Ascending aorta (tissue), 2 donors: Measurements from ENCODE around the gene GFRA1. TPM values are rescaled to one million over a fixed set of nuclear protein-coding genes. Genes with fewer than 3 reads are reported as not detected.

Source experiments
- DNase-seq, 2 donors: peaks; one replicate each; pipeline ENCODE4 v3.0.0-alpha.2; 2019; ENCODE audit warnings: low spot score in 2 of 2
- H3K27ac ChIP-seq, 2 donors: fragments of 200-600 bp; sonication (generic); one replicate each; pipeline ENCODE4 v1.5.1; 2016 to 2017; ENCODE audit warnings: mild to moderate bottlenecking in 1 of 2
- H3K27me3 ChIP-seq: fragments of 200-600 bp; sonication (generic); one replicate; pipeline ENCODE4 v1.5.1; 2017
- H3K36me3 ChIP-seq, 2 donors: fragments of 200-600 bp; sonication (generic); one replicate each; pipeline ENCODE4 v1.5.1; 2016
- H3K4me1 ChIP-seq, 2 donors: fragments of 200-600 bp; sonication (generic); one replicate each; pipeline ENCODE4 v1.5.1; 2016 to 2017; ENCODE audit warnings: mild to moderate bottlenecking in 1 of 2
- H3K4me3 ChIP-seq, 2 donors: fragments of 200-600 bp; sonication (generic); one replicate each; pipeline ENCODE4 v1.5.1; 2016 to 2017; ENCODE audit warnings: mild to moderate bottlenecking in 1 of 2
- H3K9me3 ChIP-seq, 2 donors: fragments of 200-600 bp; sonication (generic); one replicate each; pipeline ENCODE4 v1.5.1; 2016
- CTCF ChIP-seq, 3 experiments: fragments of 200-600 bp in 2 of 3; fragments of 450-650 bp in 1 of 3; sonication (generic) in 2 of 3; IDR thresholded peaks; one replicate each; pipeline ENCODE4 v1.5.1; 2016 to 2019; ENCODE audit warnings: antibody characterized with exemption in 3 of 3, mild to moderate bottlenecking in 1 of 3, moderate library complexity in 1 of 3
- intact Hi-C: fragments of 100-400 bp; cut with DNase I; formaldehyde crosslinking; loops from one replicate; pipeline ENCODE4 v1.15.1; 2023
- total RNA-seq: library from RNA; depleted of rRNA; stranded (reverse); fragments of >200 nt; gene quantifications from one replicate; pipeline ENCODE4 v1.1.0, GENCODE V29; 2016

The GFRA1 gene
- total RNA-seq, 1 donor from 2014 or later: 7.0 TPM

DNA sequence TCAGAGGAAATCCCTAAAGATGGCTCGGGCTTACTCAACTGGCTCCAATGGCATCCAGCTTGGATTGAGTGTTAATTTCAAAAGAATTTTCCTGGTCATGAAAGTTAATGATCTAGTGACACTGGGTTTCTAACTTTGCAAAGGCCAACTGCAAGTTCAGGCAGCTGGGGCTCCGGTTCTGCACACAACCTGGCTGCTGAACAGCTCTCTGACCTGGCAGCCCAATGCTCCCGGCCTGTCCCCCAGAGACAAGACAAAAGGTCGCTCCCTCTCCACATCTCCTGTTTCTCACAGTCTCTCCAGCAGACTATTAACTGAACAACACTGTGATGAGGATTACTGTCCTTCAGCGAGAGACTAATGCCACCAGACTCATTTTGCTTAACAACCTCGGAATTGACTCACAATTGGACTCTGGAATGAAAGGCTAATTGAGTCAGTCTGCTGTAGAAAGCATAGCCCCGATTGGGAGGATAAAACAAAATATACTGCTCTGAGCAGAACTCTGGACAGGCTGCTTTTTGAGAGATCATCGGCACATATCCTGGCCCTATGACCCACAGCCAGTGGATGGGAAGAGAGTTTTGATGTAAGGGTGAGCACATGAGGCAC, 174.5 kb downstream of the GFRA1 start:
- intact Hi-C loops: no loop called here
- Histone ChIP-seq H3K27me3 (no peaks in the 10 kb centered on the region), H3K36me3 (no peaks in the 10 kb centered on the region), H3K27ac (no peak overlapping the region), H3K4me3 (no peak overlapping the region), H3K4me1 (no peaks in the 10 kb centered on the region), H3K9me3 (no peaks in the 10 kb centered on the region)
- DNase-seq: no peak
- no peak for TF ChIP-seq CTCF (IDR thresholded peaks at IDR 0.05)

- no peak for TF ChIP-seq CTCF (IDR thresholded peaks at IDR 0.05)
- Histone ChIP-seq H3K9me3 (no peaks in the 10 kb centered on the region), H3K4me1 (no peaks in the 10 kb centered on the region), H3K27me3 (no peaks in the 10 kb centered on the region), H3K27ac (no peak overlapping the region), H3K36me3 (no peaks in the 10 kb centered on the region), H3K4me3 (no peak overlapping the region)
- intact Hi-C loops: no loop called here
- no peak for DNase-seq
Measured at GRCh38 chr10:116097239-116097784, 175.7 kb downstream of the GFRA1 start.

DNA sequence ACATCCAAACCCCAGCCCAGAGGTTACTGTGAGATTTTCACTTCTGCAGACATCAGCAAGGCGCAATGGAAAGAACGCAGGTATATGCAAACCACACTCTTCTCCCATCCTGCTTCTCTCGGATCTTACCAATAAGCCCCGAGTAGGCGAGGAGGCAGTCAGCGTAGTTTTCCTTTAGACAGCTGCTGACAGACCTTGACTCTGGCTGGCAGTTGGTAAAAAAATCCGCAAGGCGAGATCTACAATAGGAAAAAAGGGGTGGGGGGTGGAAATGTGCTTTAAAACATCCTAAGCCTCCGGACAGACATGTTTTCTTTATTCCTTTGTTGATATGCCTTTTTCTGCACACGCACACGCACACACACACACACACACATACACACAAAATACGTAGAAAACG, 176.5 kb downstream of the GFRA1 start:
- H3K9me3 ChIP-seq: no peaks in the 10 kb centered on the region

DNA sequence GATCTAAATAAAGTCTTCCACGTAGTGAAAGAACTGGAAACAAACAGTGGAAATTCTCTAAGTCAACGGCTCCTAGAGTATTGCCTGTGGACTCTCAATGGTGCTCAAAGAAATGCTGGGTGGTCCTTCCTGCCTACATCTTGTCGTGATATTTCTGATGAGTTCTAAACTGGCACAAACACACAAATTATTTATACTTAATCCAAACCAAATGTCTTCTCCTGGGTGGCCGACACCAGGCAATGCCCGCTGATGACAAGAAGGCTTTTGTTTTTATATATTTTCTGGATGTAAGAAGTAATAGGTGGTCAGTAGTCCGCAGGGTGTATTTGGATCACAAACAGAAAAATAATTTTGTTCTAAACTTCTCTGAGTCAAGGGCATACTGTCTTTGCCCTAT, 178.7 kb downstream of the GFRA1 start:
- intact Hi-C loops: no loop called here
- no peak overlapping the region for H3K4me3 ChIP-seq
- H3K4me1 ChIP-seq: no peaks in the 10 kb centered on the region
- no peaks in the 10 kb centered on the region for H3K9me3 ChIP-seq
- no peaks in the 10 kb centered on the region for H3K27me3 ChIP-seq
- H3K27ac ChIP-seq: no peak overlapping the region
- no peak for TF ChIP-seq CTCF (IDR thresholded peaks at IDR 0.05)
- H3K36me3 ChIP-seq: no peaks in the 10 kb centered on the region
- no peak for DNase-seq

More for the DNA sequence above, 176.5 kb downstream of the GFRA1 start:
- no peak overlapping the region for H3K27ac ChIP-seq
- DNase-seq: no peak
- H3K27me3 ChIP-seq: no peaks in the 10 kb centered on the region
- no peaks in the 10 kb centered on the region for H3K36me3 ChIP-seq
- no peak overlapping the region for H3K4me3 ChIP-seq
- TF ChIP-seq CTCF (IDR thresholded peaks at IDR 0.05): no peak
- H3K4me1 ChIP-seq: no peaks in the 10 kb centered on the region
- intact Hi-C loops: no loop called here

DNA sequence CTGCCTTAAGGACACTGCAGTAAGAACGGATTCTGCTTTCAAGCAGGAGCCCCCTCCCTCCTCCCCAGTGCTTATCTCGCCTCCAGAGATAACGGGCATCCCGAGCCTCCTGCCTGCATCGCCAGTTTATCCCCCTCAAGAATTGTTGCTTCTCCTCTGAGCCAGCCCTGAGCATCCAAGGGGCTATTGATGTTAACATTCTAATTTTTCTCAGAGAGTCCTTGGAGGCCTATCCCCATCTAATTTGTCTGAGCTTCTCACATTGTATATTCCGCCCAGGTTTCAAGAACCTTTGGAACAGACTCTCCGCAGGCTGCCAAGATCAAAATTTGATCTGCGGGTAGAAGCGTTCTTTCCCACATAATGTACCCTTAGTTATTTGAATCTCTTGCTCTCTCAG, 180.0 kb downstream of the GFRA1 start:
- no peaks in the 10 kb centered on the region for H3K9me3 ChIP-seq
- TF ChIP-seq CTCF (IDR thresholded peaks at IDR 0.05): no peak
- no peaks in the 10 kb centered on the region for H3K4me1 ChIP-seq
- no peak for DNase-seq
- H3K4me3 ChIP-seq: no peak overlapping the region
- H3K27me3 ChIP-seq: no peaks in the 10 kb centered on the region
- intact Hi-C loops: no loop called here
- H3K36me3 ChIP-seq: no peaks in the 10 kb centered on the region
- no peak overlapping the region for H3K27ac ChIP-seq

GRCh38 chr10:116088985-116089384, 184.0 kb downstream of the GFRA1 start:
- Histone ChIP-seq H3K27ac (no peak overlapping the region), H3K36me3 (no peaks in the 10 kb centered on the region), H3K4me3 (no peak overlapping the region), H3K4me1 (no peaks in the 10 kb centered on the region), H3K9me3 (no peaks in the 10 kb centered on the region), H3K27me3 (no peaks in the 10 kb centered on the region)
- intact Hi-C loops: no loop called here
- no peak for TF ChIP-seq CTCF (IDR thresholded peaks at IDR 0.05)
- DNase-seq: no peak
